GM12878 (cell line): ENCODE measurements around the gene SCLT1. TPM values are rescaled to one million over a fixed set of nuclear protein-coding genes. Genes with fewer than 3 reads are reported as not detected.

Experiments
- ATAC-seq: fragments of 200-7000 bp; cut with Tn5 transposase; 3 replicates; pipeline ENCODE4 v1.9.1; 2020; ENCODE audit warnings: mild to moderate bottlenecking, moderate library complexity
- BruUV-seq: library from RNA; stranded (reverse); fragments of 400-500 nt; replicated peaks from 2 replicates; lab custom pipeline; 2021; lab: Mats Ljungman, UMichigan
- CTCF ChIA-PET: fragments of 300-600 bp; sonication (Branson Sonifier 250); formaldehyde crosslinking; extraction: SDS; loops from one replicate; lab custom pipeline; 2021; ENCODE audit warnings: inconsistent platforms; lab: Yijun Ruan, JAX
- POLR2A ChIA-PET: fragments of 350-600 bp; formaldehyde crosslinking; extraction: SDS; loops from one replicate; lab custom pipeline; 2021; ENCODE audit warnings: inconsistent platforms; lab: Charles Lee
- RAD21 ChIA-PET: fragments of 300-600 bp; sonication (Branson Sonifier 250); formaldehyde crosslinking; loops from one replicate; lab custom pipeline; 2023; ENCODE audit warnings: antibody characterized with exemption; ENCODE audit not compliant: unreplicated experiment; lab: Charles Lee
- SMC1A ChIA-PET: fragments of 300-600 bp; sonication (Branson Sonifier 250); formaldehyde crosslinking; loops from one replicate; lab custom pipeline; 2023; ENCODE audit not compliant: unreplicated experiment, uncharacterized antibody; lab: Charles Lee
- DNase-seq: peaks from one replicate; pipeline ENCODE4 v3.0.0-alpha.2; 2011; ENCODE audit warnings: low read depth, low spot score
- FAIRE-seq: peaks from 3 replicates; lab custom pipeline; 2011; peaks lifted over from hg19 to GRCh38; lab: Jason Lieb, UNC
- H2AFZ ChIP-seq: 2 replicates; pipeline ENCODE4 v1.6.0; 2011; ENCODE audit warnings: low read depth, low read length, control low read depth; ENCODE audit not compliant: control insufficient read depth
- H3K27ac ChIP-seq: 2 replicates; pipeline ENCODE4 v1.5.1; 2011; ENCODE audit warnings: control low read depth; ENCODE audit not compliant: control insufficient read depth, insufficient read depth
- H3K27me3 ChIP-seq, 2 experiments: replicated peaks in 1 of 2; 2 replicates each; pipeline versions ENCODE4 v1.6.0 to v1.6.1; 2011; ENCODE audit warnings: low read length in 1 of 2; ENCODE audit not compliant: control insufficient read depth in 2 of 2, insufficient read depth in 2 of 2
- H3K36me3 ChIP-seq, 2 experiments: 2 replicates each; pipeline ENCODE4 v1.5.1; 2011; ENCODE audit warnings: low read length in 1 of 2; ENCODE audit not compliant: control insufficient read depth in 2 of 2, insufficient read depth in 2 of 2
- H3K4me1 ChIP-seq: 2 replicates; pipeline ENCODE4 v1.6.1; 2011; ENCODE audit warnings: mild to moderate bottlenecking, low read length, moderate library complexity, mixed read lengths; ENCODE audit not compliant: control insufficient read depth, insufficient read depth
- H3K4me2 ChIP-seq: 2 replicates; pipeline ENCODE4 v1.6.0; 2011; ENCODE audit warnings: control low read depth; ENCODE audit not compliant: control insufficient read depth, insufficient read depth
- H3K4me3 ChIP-seq: fragments of 200-600 bp; sonication (generic); 2 replicates; pipeline ENCODE4 v1.5.1; 2016
- H3K79me2 ChIP-seq: 2 replicates; pipeline ENCODE4 v1.6.0; 2011; ENCODE audit warnings: low read length; ENCODE audit not compliant: control insufficient read depth, insufficient read depth
- H3K9ac ChIP-seq: 2 replicates; pipeline ENCODE4 v1.8.0; 2011; ENCODE audit warnings: low read length, control low read depth, mixed read lengths; ENCODE audit not compliant: control insufficient read depth, insufficient read depth
- H3K9me3 ChIP-seq: replicated peaks from 3 replicates; pipeline ENCODE4 v1.5.1; 2011; ENCODE audit warnings: mild to moderate bottlenecking, low read length; ENCODE audit not compliant: control insufficient read depth, insufficient read depth
- H4K20me1 ChIP-seq: 2 replicates; pipeline ENCODE4 v1.6.0; 2011; ENCODE audit not compliant: control insufficient read depth, insufficient read depth
- ASH2L ChIP-seq: fragments of 300-600, 200-600 bp; sonication (generic); IDR thresholded peaks from 2 replicates; pipeline ENCODE4 v1.6.1; 2017; ENCODE audit warnings: low read depth, mild to moderate bottlenecking, borderline replicate concordance
- CHD1 ChIP-seq: IDR thresholded peaks from 2 replicates; pipeline ENCODE4 v1.6.1; 2012; ENCODE audit warnings: low read depth, low read length, improper control_type of control experiment
- CUX1 ChIP-seq: IDR thresholded peaks from 2 replicates; pipeline ENCODE4 v1.6.1; 2012; ENCODE audit warnings: improper control_type of control experiment, low read depth, low read length; ENCODE audit not compliant: insufficient replicate concordance
- EZH2 ChIP-seq: IDR thresholded peaks from 2 replicates; pipeline ENCODE4 v1.6.1; 2012; ENCODE audit warnings: low read depth, mild to moderate bottlenecking, control low read depth, inconsistent platforms, low read length, borderline replicate concordance; ENCODE audit not compliant: control insufficient read depth
- MEF2A ChIP-seq: IDR thresholded peaks from 2 replicates; pipeline ENCODE4 v1.6.1; 2011; ENCODE audit warnings: low read depth, mild to moderate bottlenecking, low read length, moderate library complexity; ENCODE audit not compliant: insufficient read depth
- NBN ChIP-seq: fragments of 450-650 bp; IDR thresholded peaks from 2 replicates; pipeline ENCODE4 v1.6.1; 2016
- PAX8 ChIP-seq: fragments of 450-650 bp; IDR thresholded peaks from 2 replicates; pipeline ENCODE4 v1.6.1; 2017; ENCODE audit warnings: mild to moderate bottlenecking, moderate library complexity
- REST ChIP-seq: IDR thresholded peaks from 2 replicates; pipeline ENCODE4 v1.6.1; 2012; ENCODE audit warnings: mild to moderate bottlenecking, low read depth, low read length
- RUNX3 ChIP-seq: IDR thresholded peaks from 2 replicates; pipeline ENCODE4 v1.6.1; 2012; ENCODE audit warnings: low read length, inconsistent platforms
- SP1 ChIP-seq: IDR thresholded peaks from one replicate; pipeline ENCODE4 v1.6.1; 2011; ENCODE audit warnings: low read depth, low read length
- ZBTB4 ChIP-seq: fragments of 450-650 bp; formaldehyde crosslinking; IDR thresholded peaks from 2 replicates; pipeline ENCODE4 v1.4.0; 2022; ENCODE audit warnings: mild to moderate bottlenecking, moderate library complexity
- WGBS: methylation state at CpG from one replicate; pipeline ENCODE4 v1.1.6; 2016; ENCODE audit warnings: low lambda C conversion rate; ENCODE audit not compliant: insufficient replicate concordance, insufficient coverage; ENCODE audit errors: missing lambda C conversion rate; 5-methylcytosine and 5-hydroxymethylcytosine counted together
- in situ Hi-C: fragments of 300-500 bp; cut with MboI; formaldehyde crosslinking; loops from 9 replicates; pipeline ENCODE4 v1.14.3; 2018; ENCODE audit warnings: mixed read lengths
- intact Hi-C: fragments of 100-400 bp; cut with micrococcal nuclease; formaldehyde crosslinking; loops from one replicate; pipeline ENCODE4 v1.14.2; 2022; ENCODE audit not compliant: unreplicated experiment
- polyA plus RNA-seq, 11 experiments: library from polyadenylated mRNA; depleted of rRNA in 4 of 11; unstranded in 6 of 11; stranded (reverse) in 5 of 11; fragments of >200 nt; fragmentation: Nextera tagmentation in 4 of 11; fragmentation: Illumina TruSeq in 1 of 11; extraction: Ambion mirVana in 4 of 11; extraction: Trizol in 1 of 11; gene quantifications; 1 replicate in 1 of 11; 2 replicates in 10 of 11; pipeline versions ENCODE4 v1.2.1 to v1.2.3, GENCODE V29; 2011 to 2016; ENCODE audit warnings: inconsistent platforms in 2 of 11, missing spikeins in 2 of 11, low read depth in 1 of 11
- total RNA-seq, 4 experiments: library from RNA; depleted of rRNA in 3 of 4; stranded (reverse); fragments of >200 nt in 3 of 4; fragmentation: Illumina TruSeq in 1 of 4; extraction: Trizol in 1 of 4; gene quantifications; 2 replicates each; pipeline versions ENCODE4 v1.2.1 to v1.2.3, GENCODE V29; 2013 to 2021

Gene SCLT1
- total and polyA plus RNA-seq, 10 of the 15 experiments (the other 5 are each of a cell fraction or from before 2014, with no cell fraction given), result 7.8 to 31.4 (median 19.6) TPM

GRCh38 chr4:128835498-128836222 is 257.7 kb downstream of the SCLT1 start:
- WGBS, result 85% methylated on average over 8 of the region's 8 CpGs
- ChIA-PET POLR2A (interaction anchor here (1.1 to 3.0 kb wide), 2 partner anchors 22 to 257 kb away, joined by 3 to 23 read pairs; partner anchors contain the start of gene SCLT1), RAD21 (interaction anchor here (0.6 kb wide), 1 partner anchor 56 kb away, joined by 4 read pairs; no protein-coding TSS in a partner anchor), SMC1A (interaction anchor here (0.8 to 2.3 kb wide), 5 partner anchors 20 to 260 kb away, joined by 3 to 21 read pairs (median 5); no protein-coding TSS in a partner anchor), CTCF (interaction anchor here (0.6 to 1.7 kb wide), 3 partner anchors 7 to 591 kb away, joined by 3 to 4 read pairs (median 4); no protein-coding TSS in a partner anchor)
- ATAC-seq, result no peak
- no peak overlapping the region for H3K9ac ChIP-seq
- no peak for FAIRE-seq
- BruUV-seq, result no TSS peak
- no peak overlapping the region for H2AFZ ChIP-seq
- intact Hi-C loops, result no loop called here
- H3K9me3 ChIP-seq, result no peaks in the 10 kb centered on the region
- no peak overlapping the region for H3K27ac ChIP-seq
- H3K36me3 ChIP-seq, result peaks cover 8 to 39% of the 10 kb centered on the region in 2 experiments
- no peaks in the 10 kb centered on the region for H3K27me3 ChIP-seq
- H3K4me3 ChIP-seq, result no peak overlapping the region
- in situ Hi-C loops, result no loop called here
- no peak overlapping the region for H3K4me2 ChIP-seq
- peaks cover 76% of the 10 kb centered on the region for H3K79me2 ChIP-seq
- no peaks in the 10 kb centered on the region for H4K20me1 ChIP-seq
- peaks cover 21% of the 10 kb centered on the region for H3K4me1 ChIP-seq
- no peak for DNase-seq
- no peak for TF ChIP-seq REST
- no peak for TF ChIP-seq ASH2L
- no peak for TF ChIP-seq PAX8
- no peak for TF ChIP-seq RUNX3
- no peak for TF ChIP-seq CUX1
- TF ChIP-seq MEF2A, result no peak
- TF ChIP-seq CHD1, result no peak
- TF ChIP-seq NBN, result no peak
- no peak for TF ChIP-seq SP1
- TF ChIP-seq ZBTB4, result no peak
- no peak for TF ChIP-seq EZH2
